GM19324 (cell line): ENCODE measurements around the gene RTN4RL1.
"Not testable (repeated sequence)": the region's sequence is repeated elsewhere in the genome, so short reads cannot be mapped to it uniquely, and the experiment has no call there.

Source experiments
- ATAC-seq: cut with Tn5 transposase; IDR thresholded peaks from one replicate; pipeline ENCODE4 v1.9.1; 2021; ENCODE audit warnings: mild to moderate bottlenecking, moderate library complexity; ENCODE audit not compliant: unreplicated experiment, low FRiP score

Gene RTN4RL1

GRCh38 chr17:1907216-1907631 lies 117.9 kb downstream of the RTN4RL1 start:
- no peak for ATAC-seq

DNA sequence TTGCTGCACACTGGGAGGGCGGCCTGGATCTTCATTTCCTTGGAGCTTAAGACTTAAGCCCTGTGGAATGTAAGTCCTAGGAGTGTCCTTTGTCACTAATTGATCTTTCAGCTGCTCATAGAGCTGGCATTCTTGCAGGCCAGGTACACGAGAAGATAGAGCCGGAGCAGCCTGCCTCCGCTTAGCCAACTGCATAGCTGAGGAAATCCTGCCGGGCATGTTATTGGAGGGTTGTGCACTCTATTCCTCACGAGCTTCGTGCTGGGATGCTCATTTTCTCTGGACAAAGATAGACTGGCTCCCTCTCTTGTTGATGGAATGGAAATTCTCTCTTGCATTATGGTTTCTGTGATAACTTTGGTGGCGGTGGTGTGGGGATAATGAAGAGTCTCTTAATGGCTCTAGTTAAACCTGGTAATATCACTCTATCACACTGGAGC lies 118.5 kb downstream of the RTN4RL1 start:
- ATAC-seq: no peak

DNA sequence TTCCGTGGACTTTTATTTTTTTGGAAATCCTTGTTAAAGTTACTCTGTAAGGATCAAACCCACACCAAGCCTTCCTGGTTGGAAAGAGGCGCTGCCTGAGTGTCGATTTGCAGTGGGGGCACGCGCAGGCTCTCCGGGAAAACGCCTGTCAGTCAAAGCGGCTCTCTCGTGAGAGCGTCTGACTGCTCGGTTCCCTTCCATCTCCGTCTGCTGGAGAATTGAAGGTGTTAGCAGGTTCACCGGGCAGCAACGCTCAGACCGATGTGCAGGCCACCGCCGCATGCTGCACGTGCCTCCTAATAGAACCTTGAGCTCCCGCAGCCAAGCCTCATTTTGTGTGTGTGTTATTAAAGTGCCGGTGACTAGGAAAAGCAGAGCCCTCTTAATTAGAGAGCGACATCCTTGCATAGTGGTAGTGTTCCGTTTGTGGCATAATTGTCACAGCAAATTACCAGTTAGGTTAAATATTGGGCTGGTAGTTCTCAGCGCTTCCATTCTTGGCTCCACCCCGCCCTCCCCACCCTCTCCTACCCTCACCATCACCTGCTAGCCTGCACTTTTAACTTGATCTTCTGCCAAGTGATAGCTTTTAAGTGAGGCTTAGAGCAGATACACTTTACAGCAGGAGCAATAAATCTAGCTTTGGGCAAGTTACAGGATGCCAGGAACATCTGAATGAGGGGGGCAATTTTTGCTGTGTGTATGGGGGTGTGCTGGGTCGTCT lies 119.8 kb downstream of the RTN4RL1 start:
- ATAC-seq: no peak

DNA sequence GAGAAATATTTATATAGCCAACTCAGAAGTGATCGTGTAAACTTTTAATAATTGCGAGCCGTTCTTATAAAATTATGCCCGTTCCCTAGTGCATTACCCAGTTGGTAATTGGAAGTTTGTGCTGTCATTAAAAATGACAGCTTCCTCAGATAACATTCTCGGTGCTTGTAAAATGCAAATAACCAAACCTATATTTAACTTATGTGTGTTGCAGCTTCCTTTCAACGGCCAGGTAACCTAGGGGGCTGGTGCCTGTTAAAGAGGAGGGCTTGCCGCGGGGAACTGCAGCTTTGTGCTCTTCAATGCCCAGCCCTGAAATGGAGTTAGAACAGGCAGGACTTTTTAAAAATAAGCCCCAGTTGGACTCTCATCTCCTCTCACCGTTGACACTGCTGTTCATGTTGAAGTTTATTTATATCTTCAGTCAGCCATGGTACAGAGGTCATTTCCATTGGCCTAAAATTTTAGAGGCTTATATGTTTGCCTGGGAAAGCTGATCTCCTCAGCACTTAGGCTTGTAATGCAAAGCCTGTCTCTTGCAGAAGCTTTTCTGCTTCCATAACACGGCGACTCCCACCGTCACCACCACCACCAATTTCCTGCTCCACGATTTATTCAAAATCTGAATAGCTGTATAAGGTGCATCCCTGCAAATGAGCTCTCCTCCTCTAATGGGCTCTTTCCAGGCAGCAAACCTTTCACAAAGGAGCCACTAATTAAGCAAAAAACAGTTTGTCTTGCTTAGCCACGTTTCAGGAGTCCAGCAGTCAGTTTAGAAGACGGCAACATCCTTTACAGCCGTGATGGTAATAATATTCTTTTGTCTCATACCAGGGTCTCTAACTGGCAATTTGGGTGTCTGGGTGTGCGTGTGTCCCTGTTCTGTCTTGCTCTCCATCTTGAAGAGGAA lies 120.6 kb downstream of the RTN4RL1 start:
- no peak for ATAC-seq

GRCh38 chr17:1899403-1900000 lies 125.6 kb downstream of the RTN4RL1 start:
- ATAC-seq: no peak

- ATAC-seq: no peak
These were observed 126.3 kb downstream of the RTN4RL1 start for GRCh38 chr17:1898872-1899271.

- no peak for ATAC-seq
These were observed 126.8 kb downstream of the RTN4RL1 start for GRCh38 chr17:1898332-1898731.

DNA sequence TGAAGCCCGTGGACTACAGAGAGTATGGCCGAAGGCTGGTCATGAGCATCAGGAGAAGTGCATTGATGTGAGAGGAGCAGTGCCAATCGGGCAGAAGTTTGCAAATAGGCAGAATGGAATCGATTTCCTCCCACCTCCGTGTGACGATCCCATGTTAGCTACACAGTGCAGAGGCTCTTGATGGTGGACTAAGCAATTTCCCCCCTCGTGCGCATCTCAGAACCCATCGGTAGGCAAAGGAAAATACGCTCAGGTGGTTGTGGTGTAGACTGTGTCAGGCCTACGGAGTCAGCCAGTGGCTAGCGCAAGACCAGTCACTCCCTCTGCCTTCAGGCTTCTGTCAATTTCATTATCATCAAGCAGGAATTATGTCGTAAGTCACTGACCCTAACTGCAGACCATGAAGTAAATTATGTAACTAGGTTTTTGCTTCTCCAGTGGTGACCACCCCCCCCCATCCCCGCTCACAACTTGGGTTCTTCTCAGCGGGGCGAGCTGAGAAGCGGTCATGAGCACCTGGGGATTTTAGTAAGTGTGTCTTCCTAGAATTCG lies 128.0 kb downstream of the RTN4RL1 start:
- no peak for ATAC-seq

- no peak for ATAC-seq
These were observed 128.7 kb downstream of the RTN4RL1 start for GRCh38 chr17:1896243-1897104.

GRCh38 chr17:1895479-1895878 lies 129.7 kb downstream of the RTN4RL1 start:
- ATAC-seq: not testable (repeated sequence)

DNA sequence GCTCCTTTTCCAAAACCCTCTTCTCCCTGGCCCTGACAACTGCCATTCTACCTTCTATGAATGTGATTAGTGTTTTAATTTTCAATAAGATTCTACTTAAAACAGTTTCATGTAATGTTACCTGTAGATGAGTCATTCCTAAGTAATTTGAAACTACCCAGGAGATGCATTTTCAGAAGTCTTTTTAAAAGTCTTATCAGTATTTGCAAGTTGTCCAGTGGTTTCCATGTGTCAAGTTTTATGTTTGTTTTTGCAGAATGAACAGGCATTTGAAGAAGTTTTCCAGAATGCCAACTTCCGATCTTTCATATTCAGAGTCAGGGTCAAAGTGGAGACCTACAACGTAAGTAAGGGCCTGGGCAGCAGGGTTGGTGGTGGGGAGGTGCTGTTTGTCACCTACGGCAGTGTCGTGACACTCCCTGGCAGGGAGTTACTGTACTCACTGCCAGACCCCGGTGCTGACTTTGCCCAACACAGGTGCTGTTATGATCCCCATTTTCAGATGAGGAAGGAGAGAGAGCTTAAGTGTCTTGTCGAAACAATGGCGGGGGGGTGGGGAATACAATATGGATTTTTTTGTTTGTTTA lies 130.3 kb downstream of the RTN4RL1 start:
- ATAC-seq: no peak

DNA sequence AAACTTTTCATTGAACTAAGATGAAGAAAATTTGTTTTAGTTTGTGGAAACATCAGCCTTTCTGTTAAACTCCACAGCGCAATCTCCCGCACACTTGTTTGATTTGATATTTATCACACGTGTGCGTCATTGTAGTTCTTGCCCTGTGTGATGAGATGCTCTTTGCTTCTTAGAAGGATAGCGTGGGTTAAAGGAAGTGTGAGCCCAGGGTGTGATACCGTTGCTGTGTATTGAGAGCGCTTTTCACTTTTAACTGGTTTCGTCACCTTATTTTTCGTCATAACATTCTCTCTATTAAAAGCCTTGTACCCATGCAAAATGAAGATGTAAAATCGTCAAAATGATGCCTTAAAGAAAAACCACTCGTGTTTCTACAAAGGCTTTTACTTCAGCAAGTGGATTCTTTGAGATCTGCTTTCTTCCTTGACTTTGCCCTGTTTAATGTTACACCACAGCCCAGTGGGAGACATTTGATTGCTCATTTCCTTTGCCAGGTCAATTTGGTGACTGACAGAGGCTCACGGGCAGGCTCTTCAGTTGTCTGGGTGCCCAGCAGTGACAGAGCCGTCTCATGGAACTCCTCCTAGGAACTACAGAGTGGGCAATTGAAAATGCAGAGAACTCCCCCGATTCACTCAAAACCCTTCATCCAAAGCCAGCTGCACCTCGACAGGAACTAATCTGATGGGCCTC lies 134.2 kb downstream of the RTN4RL1 start:
- ATAC-seq: no peak

DNA sequence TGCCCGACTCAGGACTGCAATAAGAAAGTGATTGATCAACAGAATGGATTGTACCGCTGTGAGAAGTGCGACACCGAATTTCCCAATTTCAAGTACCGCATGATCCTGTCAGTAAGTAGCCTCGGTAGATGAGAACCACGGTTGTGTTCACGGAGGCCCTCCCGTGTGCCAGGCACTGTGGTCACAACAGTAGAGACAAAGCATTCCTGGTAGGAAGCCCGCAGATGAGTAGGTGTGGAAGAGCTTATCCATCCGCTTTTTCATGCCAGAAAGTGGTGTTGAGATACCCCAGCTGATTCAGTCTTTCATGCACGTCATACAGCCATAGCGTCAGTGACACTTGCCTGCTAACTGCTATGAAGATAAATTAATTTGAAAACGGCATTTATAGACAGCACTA lies 136.4 kb downstream of the RTN4RL1 start:
- no peak for ATAC-seq
